ENCODE data around the gene MTX3. TPM values are rescaled to one million over a fixed set of nuclear protein-coding genes. Genes with fewer than 3 reads are reported as not detected.

The MTX3 gene
- total RNA-seq, 1 experiment from 2014 or later, result 7.1 TPM

DNA sequence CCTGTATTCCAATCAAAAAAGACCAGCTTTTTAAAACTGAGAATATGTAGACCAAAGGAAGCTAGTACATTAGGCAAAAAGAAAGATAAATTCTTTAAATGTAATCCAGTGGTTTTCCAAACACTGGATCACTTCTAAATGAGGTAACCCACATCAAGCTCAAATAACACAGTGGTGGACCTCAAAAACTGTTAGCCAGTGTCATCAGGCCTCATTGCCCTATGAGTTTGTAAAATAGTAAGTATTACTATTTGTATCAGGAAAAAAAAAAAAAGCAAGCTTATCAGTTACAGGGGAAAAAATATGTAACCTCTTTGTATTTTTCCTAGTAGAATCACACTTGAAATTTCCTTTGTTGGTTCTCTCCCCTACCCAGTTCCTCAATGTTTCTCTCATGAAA is 6.7 kb downstream of the MTX3 start:
- no peak overlapping the region for H3K27ac ChIP-seq (ENCODE audit: low read length)
- peaks cover 11% of the 10 kb centered on the region for H3K36me3 ChIP-seq (ENCODE audit: low read depth, low read length)
- H3K9me3 ChIP-seq (ENCODE audit: low read length), result no peaks in the 10 kb centered on the region
- H3K4me2 ChIP-seq (ENCODE audit: low read length), result no peak overlapping the region
- intact Hi-C loops (cut with micrococcal nuclease), result no loop called here
- H3K9ac ChIP-seq (ENCODE audit: low read length), result no peak overlapping the region
- CTCF ChIA-PET, result no interaction called here
- TF ChIP-seq CTCF (conservative IDR thresholded peaks at IDR 0.05; ENCODE audit: low read depth, low read length), result no peak
- TF ChIP-seq EZH2phosphoT487 (IDR thresholded peaks at IDR 0.05; ENCODE audit: borderline replicate concordance, low read length), result no peak
- TF ChIP-seq EZH2 (IDR thresholded peaks at IDR 0.05; ENCODE audit: low read length, unreplicated experiment), result no peak
- DNase-seq (no peak), ATAC-seq (no peak)
- H3K4me3 ChIP-seq (ENCODE audit: low read length), result no peak overlapping the region
- no peaks in the 10 kb centered on the region for H3K9me2 ChIP-seq (replicated peaks; ENCODE audit: low read length)
- no peak overlapping the region for H2AFZ ChIP-seq (ENCODE audit: low read length)
- no peaks in the 10 kb centered on the region for H3K4me1 ChIP-seq (ENCODE audit: insufficient read depth, low read length)
- POLR2A ChIA-PET (ENCODE audit: unreplicated experiment), result no interaction called here
- H3F3A ChIP-seq (ENCODE audit: low read length, unreplicated experiment), result no peaks in the 10 kb centered on the region
- no peaks in the 10 kb centered on the region for H3K27me3 ChIP-seq (ENCODE audit: low read length)
- no TSS peak for BruUV-seq (replicated peaks)
- no peaks in the 10 kb centered on the region for H4K20me1 ChIP-seq (ENCODE audit: low read length)
- peaks cover 2% of the 10 kb centered on the region; the same call in 1 of the 2 replicates for H3K79me2 ChIP-seq (ENCODE audit: low read length)

DNA sequence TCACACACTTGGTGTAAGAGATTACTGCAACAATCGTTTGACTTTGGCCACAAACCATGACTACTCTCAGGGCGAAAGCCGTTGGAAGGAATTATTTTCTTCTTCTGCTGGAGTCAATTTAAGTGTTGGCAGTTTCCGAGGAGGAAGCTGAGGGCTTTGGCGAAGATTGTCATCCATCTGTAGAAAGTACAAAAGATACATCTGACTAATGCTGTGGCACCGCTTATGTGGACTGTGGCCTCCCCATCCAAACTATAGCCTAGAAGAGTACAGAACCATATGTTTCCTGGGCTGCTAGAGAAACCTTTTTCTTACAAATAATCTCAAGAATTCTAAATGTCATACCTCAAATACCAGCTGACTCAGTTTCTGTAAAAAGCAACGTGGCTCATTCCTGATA is 7.4 kb downstream of the MTX3 start:
- BruUV-seq (replicated peaks), result no TSS peak
- Histone ChIP-seq H3K4me2 (ENCODE audit: low read length) (no peak overlapping the region), H3K4me3 (ENCODE audit: low read length) (no peak overlapping the region), H3K9me3 (ENCODE audit: low read length) (no peaks in the 10 kb centered on the region), H4K20me1 (ENCODE audit: low read length) (no peaks in the 10 kb centered on the region), H3K36me3 (ENCODE audit: low read depth, low read length) (peaks cover 11% of the 10 kb centered on the region), H2AFZ (ENCODE audit: low read length) (no peak overlapping the region), H3F3A (ENCODE audit: low read length, unreplicated experiment) (no peaks in the 10 kb centered on the region), H3K4me1 (ENCODE audit: insufficient read depth, low read length) (no peaks in the 10 kb centered on the region), H3K9me2 (replicated peaks; ENCODE audit: low read length) (no peaks in the 10 kb centered on the region), H3K27ac (ENCODE audit: low read length) (no peak overlapping the region), H3K9ac (ENCODE audit: low read length) (no peak overlapping the region), H3K27me3 (ENCODE audit: low read length) (no peaks in the 10 kb centered on the region), H3K79me2 (ENCODE audit: low read length) (no peaks in the 10 kb centered on the region)
- ChIA-PET POLR2A (ENCODE audit: unreplicated experiment) (no interaction called here), CTCF (no interaction called here)
- intact Hi-C loops (cut with micrococcal nuclease), result no loop called here
- TF ChIP-seq EZH2 (IDR thresholded peaks at IDR 0.05; ENCODE audit: low read length, unreplicated experiment), result no peak
- no peak for DNase-seq
- ATAC-seq, result no peak

- H3K27me3 ChIP-seq (ENCODE audit: low read length), result no peaks in the 10 kb centered on the region
- no peaks in the 10 kb centered on the region for H3K4me1 ChIP-seq (ENCODE audit: insufficient read depth, low read length)
- no peak overlapping the region for H2AFZ ChIP-seq (ENCODE audit: low read length)
- DNase-seq, result no peak
- H3K79me2 ChIP-seq (ENCODE audit: low read length), result no peaks in the 10 kb centered on the region
- no TSS peak for BruUV-seq (replicated peaks)
- H3K36me3 ChIP-seq (ENCODE audit: low read depth, low read length), result peaks cover 14% of the 10 kb centered on the region
- CTCF ChIA-PET, result no interaction called here
- ATAC-seq, result no peak
- H3K9ac ChIP-seq (ENCODE audit: low read length), result no peak overlapping the region
- H3K9me3 ChIP-seq (ENCODE audit: low read length), result no peaks in the 10 kb centered on the region
- H4K20me1 ChIP-seq (ENCODE audit: low read length), result no peaks in the 10 kb centered on the region
- intact Hi-C loops (cut with micrococcal nuclease), result no loop called here
- POLR2A ChIA-PET (ENCODE audit: unreplicated experiment), result no interaction called here
- H3K9me2 ChIP-seq (replicated peaks; ENCODE audit: low read length), result no peaks in the 10 kb centered on the region
- no peak overlapping the region for H3K4me3 ChIP-seq (ENCODE audit: low read length)
- H3K27ac ChIP-seq (ENCODE audit: low read length), result no peak overlapping the region
- H3F3A ChIP-seq (ENCODE audit: low read length, unreplicated experiment), result no peaks in the 10 kb centered on the region
- H3K4me2 ChIP-seq (ENCODE audit: low read length), result no peak overlapping the region
- no peak for TF ChIP-seq CTCF (conservative IDR thresholded peaks at IDR 0.05; ENCODE audit: low read depth, low read length)
- no peak for TF ChIP-seq EZH2 (IDR thresholded peaks at IDR 0.05; ENCODE audit: low read length, unreplicated experiment)
- TF ChIP-seq EZH2phosphoT487 (IDR thresholded peaks at IDR 0.05; ENCODE audit: borderline replicate concordance, low read length), result no peak
These were observed 8.9 kb downstream of the MTX3 start for GRCh38 chr5:79982136-79982535.

Measured in PC-3 (cell line).